T-helper 9 cell (primary cell): Measurements from ENCODE around the gene ADAD2.
"Not testable (repeated sequence)": the region's sequence is repeated elsewhere in the genome, so short reads cannot be mapped to it uniquely, and the experiment has no call there.

Experiments used
- DNase-seq: peaks from one replicate; pipeline ENCODE4 v3.0.0-alpha.2; 2020

ADAD2 gene

DNA sequence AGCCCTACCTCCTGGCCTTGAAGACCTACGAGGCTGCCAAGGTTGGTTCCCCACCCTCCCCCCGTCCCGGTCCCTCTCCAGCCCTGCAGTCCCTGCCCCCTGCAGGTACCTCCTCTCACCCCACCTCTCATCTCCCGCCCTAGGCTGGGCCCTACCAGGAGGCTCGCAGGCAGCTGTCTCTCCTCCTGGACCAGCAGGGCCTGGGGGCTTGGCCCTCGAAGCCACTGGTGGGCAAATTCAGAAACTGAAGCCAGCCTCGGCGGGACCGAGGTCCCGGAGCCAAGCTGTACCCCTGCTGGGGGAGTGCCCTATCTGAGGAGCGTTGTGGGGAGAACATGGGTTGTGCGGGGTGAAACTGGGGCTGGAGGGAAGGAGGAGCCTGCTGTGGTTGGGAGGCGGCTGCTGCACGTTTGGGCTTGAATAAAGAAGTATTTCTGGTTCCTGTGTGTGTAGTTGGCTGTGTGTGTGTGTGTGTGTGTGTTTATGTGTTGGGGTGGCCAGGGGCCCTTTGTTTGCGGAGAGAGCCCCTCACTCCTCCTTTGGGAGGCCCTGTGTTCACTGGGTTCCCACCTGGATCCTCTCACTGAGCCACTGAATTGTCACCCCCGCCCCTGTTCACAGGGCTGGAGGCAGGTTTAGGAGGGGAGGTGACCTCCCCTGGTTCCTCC is 5.9 kb downstream of the ADAD2 start:
- no peak for DNase-seq

- DNase-seq, result no peak
Observed at GRCh38 chr16:84197466-84198128, 6.6 kb downstream of the ADAD2 start.

DNA sequence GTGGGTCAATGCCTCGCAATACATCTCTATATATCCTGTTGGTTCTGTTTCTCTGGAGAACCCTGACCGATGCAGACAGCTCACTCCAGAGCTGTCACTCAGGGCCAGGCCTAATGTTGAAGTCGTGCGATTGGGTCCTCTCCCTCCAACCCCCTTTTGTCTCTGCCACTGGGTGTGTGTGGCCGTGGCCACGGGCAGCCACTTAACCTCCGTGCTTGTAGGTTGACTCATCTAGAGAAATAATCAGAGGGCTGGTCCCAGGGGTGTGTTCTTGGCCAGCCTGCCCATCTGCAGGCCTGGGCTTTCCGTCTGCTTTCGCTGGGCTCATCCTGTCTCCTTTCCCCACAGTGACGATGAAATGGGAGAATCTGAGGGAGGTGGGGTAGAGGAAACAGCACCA is 7.4 kb downstream of the ADAD2 start:
- no peak for DNase-seq

GRCh38 chr16:84199097-84199496 is 8.1 kb downstream of the ADAD2 start:
- DNase-seq, result no peak

DNA sequence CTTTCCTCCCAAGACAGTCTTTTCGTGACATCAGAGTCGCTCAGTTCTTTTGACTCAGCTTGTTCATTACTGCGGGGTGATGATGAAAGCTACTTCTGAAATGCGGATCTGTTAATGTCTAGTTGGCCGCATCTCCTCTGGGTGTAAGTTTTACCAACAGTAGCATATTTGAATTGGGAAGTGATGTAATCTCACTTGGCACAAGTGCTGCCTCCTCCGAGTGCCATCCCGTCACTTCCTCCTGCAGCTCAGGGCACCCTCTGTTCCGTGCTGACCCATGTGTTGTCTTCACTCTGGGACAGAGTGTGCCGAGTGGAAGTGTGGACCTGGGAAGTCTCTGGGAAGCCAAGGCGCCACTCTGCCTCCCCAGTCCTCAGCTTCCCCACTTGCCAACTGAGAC is 8.9 kb downstream of the ADAD2 start:
- no peak for DNase-seq

DNA sequence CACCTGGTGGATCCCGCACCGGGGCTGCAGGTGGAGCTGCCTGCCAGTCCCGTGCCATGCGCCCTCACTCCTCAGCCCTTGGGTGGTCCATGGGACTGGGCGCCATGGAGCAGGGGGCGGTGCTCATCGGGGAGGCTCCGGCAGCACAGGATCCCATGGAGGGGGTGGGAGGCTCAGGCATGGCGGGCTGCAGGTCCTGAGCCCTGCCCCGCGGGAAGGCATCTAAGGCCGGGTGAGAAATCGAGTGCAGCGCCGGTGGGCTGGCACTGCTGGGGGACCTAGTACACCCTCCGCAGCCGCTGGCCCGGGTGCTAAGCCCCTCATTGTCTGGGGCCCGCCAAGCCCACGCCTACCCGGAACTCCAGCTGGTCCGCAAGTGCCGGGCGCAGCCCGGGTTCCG is 13.6 kb downstream of the ADAD2 start:
- DNase-seq, result not testable (repeated sequence)

DNA sequence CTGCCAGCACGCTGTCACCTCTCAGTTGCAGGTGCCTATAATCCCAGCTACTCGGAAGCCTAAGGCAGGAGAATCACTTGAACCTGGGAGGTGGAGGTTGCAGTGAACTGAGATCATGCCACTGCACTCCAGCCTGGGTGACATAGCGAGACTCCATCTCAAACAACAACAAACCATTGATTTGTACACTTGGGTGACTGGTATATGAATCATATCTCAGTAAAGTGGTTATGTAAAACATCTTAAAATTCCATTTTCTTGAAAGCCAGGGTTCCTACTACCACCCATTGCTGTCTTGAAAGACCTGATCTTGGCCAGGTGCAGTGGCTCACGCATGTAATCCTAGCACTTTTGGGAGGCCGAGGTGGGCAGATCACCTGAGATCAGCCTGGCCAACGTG is 14.2 kb downstream of the ADAD2 start:
- not testable (repeated sequence) for DNase-seq

GRCh38 chr16:84205976-84206691 is 15.2 kb downstream of the ADAD2 start:
- no peak for DNase-seq

DNA sequence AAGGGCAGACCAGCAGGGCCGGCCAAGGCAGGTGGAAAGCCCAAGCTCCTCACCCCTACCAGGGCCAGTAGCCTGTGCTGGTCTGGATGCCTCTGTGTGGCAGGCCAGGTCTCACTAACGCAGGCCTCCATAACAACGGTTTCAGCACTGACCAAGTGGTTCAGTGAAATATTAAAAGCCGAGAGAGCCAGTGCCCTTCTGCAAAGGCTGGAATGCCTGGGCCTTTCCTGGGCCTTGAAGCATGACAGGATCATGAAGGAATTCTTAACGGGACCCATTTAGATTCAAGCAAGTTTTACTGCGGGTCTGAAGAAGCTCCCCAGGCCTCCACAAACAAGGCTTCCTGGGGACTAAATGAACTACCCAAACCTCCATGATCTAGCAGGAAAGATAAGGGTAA is 16.3 kb downstream of the ADAD2 start:
- DNase-seq, result no peak

GRCh38 chr16:84207879-84208278 is 16.9 kb downstream of the ADAD2 start:
- DNase-seq, result no peak

GRCh38 chr16:84209989-84210388 is 19.0 kb downstream of the ADAD2 start:
- no peak for DNase-seq

DNA sequence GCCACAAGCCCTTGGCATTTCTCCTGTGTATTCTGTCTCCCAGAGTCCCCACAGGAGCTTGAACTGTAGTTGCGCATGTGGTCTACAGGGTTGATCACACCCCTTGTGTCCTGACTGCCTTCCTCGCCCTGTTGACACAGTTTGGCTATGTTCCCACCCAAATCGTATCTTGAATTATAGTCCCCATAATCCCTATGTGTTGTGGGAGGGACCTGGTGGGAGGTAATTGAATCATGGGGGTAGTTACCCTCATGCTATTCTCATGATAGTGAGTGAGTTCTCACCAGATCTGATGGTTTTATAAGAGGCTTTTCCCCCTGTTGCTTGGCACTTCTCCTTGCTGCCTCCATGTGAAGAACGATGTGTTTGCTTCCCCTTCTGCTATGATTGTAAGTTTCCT is 21.2 kb downstream of the ADAD2 start:
- no peak for DNase-seq

GRCh38 chr16:84212631-84213030 is 21.7 kb downstream of the ADAD2 start:
- DNase-seq, result no peak

DNA sequence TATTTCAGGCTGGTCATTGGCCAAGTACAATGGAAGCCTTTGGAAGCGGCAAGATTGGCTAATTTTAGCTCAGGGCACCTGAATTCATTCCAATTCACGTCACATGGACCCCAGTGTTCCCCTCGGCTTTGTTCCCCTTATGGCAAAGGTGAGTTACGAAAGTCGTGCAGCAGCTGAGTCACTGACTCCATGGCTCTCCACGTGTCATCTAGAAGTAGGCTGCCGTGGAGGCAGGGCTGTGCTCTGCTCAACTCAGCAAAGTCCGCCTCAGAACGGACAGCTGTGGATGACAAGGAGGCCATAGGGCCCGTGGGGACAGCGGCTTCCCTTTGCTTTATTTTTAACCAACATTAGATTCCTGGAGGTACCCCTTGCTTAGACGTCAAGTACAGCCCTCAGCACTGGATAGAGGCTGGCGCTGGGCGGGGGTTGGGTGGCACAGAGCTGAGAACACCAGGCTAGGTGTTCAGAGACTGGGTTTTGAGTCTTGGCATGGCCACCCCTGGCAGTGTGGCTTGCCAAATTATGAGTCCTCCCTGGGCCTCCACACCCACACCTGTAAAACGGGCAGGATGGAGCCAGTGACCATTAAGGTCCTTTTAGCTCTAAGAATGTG is 23.6 kb downstream of the ADAD2 start:
- DNase-seq, result no peak

GRCh38 chr16:84215531-84215930 is 24.6 kb downstream of the ADAD2 start:
- DNase-seq, result no peak

DNA sequence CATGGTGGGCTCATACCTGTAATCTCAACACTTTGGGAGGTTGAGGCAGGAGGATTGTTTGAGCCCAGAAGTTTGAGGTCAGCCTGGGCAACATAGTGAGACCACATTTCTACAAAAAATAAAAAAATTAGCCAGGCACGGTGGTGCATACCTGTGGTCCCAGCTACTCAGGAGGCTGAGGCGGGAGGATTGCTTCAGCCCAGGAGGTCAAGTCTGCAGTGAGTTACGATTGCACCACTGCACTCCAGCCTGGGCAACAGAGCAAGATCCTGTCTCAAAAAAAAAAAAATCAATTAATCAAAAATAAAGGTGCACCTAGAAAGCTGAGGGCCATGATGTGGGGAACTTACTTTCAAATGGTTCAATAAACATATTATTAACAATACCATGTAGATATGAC is 25.2 kb downstream of the ADAD2 start:
- DNase-seq, result not testable (repeated sequence)

GRCh38 chr16:84218176-84218823 is 27.3 kb downstream of the ADAD2 start:
- no peak for DNase-seq

DNA sequence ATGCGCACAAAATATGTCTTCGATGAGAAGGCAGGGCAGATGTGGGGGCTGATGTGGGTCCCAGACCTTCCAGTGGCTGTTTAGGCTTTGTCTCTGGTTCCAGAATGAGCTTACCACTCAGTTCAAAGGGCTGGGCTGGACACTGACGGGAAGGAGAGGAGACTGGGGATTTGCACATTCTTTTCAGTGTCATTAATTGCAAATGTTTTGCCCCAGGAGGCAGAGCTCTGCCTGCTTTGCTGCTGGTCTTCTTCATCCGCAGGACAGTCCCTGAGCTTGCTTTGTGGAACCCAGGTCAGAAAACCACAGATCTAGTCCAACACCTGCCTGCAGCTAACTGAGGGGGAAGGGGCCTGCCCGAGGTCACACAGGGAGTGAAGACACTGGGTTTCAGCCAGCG is 28.0 kb downstream of the ADAD2 start:
- DNase-seq, result no peak

GRCh38 chr16:84220851-84221250 is 29.9 kb downstream of the ADAD2 start:
- DNase-seq, result no peak

DNA sequence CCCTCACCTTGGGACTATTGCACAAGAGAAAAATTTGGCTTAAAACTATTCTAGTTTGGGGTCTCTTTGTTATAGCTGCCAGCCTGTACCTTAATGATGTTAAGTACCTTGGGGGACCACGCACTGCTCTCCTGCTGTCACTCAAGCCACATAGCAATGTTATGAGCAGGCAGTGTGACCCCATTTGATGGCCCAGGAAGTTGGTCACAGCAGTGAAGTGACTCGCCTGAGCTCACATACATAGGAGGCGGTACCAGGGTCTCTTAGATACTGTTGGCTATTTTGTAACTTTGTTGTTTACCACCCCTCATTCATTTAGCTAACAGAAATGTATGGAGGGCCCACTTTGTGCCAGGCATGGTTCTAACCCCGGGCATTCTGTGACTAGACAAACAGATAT is 32.5 kb downstream of the ADAD2 start:
- no peak for DNase-seq

DNA sequence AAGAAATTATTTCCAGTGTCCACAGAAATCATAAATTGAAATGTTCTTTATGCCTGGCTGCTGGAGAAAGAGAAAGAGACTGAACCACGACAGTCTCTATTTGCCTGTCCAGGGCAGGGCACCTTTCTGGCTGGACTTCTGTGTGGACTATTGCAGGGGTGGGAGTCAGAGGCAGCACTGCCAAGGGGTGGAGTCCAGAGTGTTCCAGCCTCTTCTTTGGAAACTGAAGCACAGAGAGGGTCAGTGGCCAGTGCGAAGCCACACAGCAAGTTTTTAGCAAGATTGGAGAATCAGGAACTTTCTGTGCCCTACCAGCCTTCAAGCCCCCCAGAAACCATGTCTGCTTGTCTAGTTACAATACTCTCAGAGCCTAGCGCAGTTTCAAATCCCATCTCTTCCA is 33.6 kb downstream of the ADAD2 start:
- no peak for DNase-seq

DNA sequence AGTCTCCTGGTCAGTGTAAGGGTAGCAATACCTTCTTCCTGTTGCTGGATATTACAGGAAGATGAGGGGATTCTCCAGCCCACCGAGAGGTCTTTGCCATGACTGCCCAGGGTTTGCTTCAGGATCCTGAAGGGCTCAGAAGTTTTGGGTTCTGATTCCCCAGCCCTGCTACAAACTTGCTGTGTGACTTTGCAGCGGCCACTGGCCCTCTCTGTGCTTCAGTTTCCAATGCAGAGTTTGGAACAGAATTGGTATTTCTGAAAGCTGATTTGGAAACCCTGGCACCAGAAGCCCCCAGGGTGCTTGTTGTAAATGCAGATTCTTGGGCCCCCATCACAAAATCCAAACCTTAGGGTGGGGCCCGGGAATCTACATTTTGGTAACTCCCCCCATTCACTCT is 34.2 kb downstream of the ADAD2 start:
- DNase-seq, result no peak

DNA sequence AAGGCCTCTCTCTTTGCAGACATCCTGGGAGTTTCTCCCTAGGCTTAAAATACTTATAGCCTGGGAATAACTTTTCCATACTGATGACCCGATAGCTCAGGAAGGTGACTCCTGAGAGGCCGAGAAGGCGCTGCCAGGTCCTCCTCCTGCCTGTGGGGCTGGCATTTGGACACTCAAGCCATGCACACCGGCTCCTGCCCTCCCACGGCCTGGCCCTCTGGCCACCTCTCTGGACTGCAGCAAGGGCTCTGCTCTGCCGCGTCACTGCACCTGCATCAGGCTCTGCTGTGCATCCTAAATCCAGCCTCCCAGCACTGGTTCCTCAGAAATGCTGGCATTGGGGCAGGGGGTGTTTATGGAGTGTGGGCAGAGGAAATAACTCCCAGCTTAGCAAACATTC is 34.6 kb downstream of the ADAD2 start:
- DNase-seq, result no peak
